GM18508 (cell line): ENCODE measurements around the gene KLHDC7B.

Source experiments
- ATAC-seq: cut with Tn5 transposase; IDR thresholded peaks from one replicate; pipeline ENCODE4 v1.9.1; 2021; ENCODE audit warnings: moderate number of reproducible peaks; ENCODE audit not compliant: insufficient read depth, unreplicated experiment

Gene KLHDC7B

DNA sequence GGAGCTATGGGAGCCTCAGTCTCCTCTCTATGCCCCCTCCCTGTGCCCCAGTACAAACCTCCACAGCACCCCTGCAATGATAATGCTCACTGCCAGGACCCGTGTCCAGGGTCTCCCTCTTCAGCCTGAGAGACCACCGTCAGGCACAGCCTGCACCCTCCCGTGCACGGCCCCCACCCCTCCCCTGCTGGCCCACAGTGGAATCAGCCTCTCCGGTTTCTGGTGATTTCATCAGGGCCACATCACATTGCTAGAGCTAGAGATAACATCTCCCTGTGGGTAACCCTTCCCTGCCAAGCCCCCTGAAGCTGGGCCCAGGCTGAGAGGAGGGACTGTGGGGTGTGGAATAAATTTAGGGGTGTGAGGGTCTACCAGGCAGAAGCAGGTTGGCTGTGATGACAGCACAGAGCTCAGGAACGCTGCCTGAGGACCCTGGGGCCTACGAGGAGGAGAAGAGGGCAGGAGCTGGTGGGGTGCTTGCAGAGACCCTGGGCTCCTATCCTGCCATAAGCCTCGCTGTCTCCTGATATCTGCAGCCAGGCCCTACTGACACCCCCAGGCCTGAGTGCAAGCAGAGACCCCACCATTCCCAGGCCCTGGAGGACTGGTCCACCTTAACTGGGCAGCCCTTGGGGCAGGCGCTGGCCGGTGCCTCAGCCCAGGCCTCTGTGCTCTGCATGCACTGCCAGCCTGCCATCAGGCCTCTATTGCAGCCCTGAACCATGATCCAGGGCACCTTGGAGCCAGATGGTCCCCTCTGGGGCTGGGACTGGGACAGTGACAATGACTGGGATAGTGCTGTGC lies at the start of gene KLHDC7B:
Gene KLHDC7B, plus strand, starts transcription at position 378 of the 804 bp plus-strand sequence. Its CDS starts 345 bp downstream, at position 723.
- no peak for ATAC-seq

DNA sequence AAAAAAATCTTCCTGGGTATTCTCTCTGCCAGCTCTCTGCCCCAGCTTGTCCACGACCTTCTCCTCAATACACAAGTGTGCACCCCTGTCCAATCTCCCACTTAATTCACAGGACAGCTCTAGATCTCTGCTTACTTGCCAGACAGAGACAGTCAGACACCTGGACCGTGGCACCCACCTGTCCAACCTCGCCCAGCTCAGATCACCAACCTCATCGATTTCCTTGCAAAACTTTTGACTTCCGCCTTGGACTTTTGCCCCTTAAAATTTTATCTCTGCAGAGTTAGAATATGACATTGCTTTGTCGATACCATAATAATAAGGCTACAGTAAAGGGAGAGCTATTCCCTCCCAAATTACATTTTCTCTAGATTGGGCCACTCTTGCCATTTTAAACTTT lies 48.6 kb upstream of the KLHDC7B start:
- ATAC-seq, result no peak

DNA sequence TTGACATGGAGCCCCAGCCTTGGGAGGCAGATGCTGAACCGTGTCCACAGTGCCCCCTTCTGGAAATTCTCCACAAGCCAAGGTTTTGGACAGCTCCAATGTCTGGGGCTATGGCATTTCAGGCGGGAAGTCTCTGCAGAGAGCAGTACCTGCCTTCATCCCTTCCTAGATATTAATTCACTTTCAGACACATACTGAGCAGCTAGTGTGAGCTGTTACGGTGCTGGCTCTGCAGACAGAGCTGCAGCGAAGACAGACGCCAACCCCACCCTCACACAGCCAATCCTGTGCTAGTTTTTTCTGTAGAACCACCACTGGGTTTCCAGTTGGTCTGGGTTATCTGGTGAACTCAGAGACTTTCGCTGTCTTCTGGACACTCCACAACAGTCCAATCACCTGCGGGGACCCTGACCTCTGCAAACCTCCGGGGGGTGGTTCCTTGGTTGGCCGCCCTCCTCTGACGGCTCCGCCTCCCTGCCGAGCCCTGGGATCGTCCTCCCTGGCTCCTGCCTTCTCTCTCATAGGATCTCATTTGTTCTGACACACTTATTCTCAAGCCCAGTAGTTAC lies 47.3 kb upstream of the KLHDC7B start:
- no peak for ATAC-seq

DNA sequence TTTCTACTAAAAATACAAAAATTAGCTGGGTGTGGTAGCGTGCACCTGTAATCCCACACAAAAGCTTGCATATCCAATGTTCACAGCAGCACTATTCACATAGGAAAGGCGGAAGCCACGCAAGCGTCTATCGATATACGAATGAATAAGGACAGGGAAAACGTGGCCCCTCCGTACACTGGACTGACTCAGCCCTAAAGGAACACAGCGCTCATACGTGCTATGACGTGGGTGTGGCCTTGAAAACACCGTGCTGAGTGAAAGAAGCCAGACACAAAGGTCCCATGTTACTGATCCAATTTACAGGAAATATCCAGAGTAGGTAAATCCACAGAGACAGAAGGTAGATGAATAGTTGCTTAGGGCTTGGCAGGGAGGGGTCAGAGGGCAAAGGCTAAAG lies 45.2 kb upstream of the KLHDC7B start:
- no peak for ATAC-seq

DNA sequence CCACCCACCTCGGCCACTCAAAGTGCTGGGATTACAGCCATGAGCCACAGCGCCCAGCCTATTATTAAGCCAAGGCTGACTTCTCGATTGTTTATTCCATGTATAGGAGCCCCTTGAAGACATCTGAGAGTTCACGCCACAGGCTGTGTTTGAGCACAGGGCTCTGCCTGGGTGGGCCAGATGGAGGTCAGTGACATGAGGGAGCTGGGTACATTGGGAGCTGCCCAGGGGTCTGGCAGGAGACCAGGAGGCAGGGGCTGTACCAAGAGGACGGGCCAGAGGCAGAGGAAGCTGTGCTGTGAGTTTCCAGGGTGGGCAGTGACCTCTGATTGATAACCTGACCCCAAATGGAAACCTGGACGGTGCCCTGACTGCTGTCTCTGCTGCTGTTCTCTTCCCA lies 43.6 kb upstream of the KLHDC7B start:
- ATAC-seq, result no peak

DNA sequence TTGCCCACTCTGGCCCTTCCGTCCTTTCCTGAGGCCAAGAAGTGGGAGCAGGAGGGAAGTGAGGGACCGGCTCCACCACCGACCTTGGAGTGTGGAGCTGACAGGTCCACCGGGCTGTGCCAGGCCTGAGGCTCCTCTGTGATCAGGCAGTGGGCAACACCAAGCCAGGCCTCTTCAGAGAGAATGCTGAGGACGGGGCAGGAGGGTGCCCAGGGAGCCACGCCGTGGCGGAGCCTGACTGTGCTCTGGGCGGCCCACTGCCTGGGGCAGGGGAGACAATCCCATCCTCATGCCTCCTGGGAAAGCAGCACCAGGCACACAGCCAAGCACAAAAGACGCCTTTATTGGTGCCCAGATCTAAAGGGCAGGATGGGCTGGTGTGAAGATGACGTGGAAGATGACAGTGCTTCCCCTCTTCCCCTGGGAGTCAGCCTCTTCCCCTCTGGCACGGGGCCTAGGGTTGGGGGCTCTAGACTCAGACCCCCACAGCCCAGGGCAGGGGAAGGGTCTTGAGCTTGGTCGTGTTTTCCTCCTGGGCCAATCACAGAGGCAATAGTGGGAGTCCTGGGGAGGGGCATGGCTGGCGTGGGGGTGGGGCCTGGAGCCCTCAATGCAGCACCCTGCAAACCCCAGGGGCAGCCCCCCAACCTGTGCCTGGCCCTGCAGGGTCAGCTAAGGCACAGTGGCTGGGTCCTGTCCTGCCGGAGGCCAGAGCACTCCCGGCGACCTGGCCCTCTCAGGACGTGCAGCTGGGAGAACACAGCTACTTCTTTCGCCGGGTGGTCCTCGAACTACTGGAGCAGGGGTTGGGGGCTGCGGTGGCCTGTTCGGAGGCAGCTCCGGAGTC lies 42.8 kb upstream of the KLHDC7B start:
- ATAC-seq, result no peak

DNA sequence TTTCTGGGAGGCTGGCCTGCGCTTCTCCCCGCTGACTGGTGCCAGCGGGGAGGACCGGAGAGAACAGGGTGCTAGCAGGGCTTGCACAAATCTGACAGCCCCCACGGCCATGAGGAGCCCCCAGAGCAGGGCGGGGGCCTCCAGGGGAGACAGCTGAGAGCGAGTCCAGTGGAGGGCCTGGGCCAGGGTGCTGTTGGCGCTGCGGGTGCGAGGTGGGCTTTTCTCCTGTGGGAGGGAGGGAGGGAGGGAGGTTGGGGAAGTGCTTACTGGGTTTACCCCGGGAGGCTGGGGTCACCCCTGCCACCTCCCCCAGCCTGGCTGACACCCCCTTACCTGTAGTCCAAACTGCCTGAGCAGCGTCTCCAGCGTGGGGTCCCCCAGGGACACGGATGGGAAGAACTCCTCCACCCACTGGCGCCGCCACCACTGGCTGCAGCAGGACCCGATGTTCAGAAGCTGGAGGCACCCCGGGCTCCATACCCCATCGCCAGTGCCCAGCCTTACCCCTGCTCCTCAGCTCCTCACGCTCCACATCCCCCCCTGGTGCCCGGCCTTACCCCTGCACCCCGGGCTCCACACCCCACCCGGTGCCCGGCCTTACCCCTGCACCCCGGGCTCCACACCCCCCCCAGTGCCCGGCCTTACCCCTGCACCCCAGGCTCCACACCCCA lies 42.1 kb upstream of the KLHDC7B start:
- no peak for ATAC-seq

DNA sequence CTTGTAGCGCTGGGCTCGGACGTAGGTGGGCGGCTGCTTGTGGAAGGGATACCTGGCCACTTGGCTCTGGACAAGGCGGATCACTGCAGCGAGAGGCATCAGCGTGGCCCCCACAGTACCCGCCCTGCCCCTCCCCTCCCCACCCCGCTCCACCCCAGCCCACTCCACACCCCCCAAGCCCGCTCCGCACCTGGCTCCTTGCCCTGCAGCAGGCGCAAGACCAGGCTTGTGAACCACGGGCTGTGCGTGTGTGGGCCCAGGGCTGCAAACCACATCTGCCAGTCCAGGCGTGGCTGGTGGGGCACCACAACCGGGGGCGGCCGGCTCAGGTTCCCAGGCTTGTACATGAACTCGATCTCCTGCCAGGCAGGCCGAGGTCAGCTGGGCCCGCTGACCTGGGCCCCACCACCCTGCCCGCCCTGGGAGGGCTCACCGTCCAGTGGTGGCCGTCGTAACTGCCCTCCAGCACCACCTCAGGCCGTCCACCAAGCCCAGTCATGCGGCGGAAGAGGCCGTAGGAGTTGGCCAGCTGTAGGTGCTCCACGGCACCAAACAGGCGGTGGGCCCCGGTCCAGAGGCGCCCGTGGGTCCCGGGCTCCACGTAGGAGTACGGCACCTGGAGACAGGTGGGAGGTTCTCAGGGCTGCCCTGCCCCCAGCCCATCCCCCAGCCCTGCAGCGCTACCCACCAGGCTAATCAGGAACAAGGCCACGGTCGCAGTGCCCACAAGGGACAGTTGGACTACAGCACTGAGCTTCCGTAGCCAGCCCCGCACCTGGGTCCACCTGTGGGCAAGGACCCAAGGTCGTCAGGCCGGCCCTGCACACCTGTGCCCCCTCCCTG lies 41.1 kb upstream of the KLHDC7B start:
- no peak for ATAC-seq

DNA sequence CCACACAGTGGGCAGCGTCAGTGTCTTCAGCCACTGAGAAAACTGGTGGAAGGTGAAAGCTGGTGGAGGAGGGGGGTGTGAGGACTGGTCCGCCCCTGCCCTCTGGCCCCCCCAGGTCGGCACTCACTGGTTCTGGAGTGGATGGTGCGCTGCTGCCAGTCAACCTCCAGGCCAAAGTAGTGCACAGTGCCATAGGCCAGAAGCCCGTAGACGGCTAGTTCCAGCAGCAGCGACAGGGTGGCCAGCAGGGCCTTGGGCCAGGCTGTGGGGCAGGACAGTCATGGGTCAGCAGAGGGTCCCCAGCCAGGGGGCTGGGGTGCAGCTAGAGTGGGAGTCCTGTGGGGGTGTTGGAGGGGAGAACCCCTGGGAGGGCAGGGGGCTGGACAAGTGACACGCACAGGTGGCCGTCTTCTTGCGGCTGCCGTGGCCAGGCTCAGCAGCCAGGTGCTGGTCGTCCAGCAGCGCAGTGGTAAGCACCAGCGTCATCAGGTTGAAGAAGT lies 40.4 kb upstream of the KLHDC7B start:
- ATAC-seq, result no peak

DNA sequence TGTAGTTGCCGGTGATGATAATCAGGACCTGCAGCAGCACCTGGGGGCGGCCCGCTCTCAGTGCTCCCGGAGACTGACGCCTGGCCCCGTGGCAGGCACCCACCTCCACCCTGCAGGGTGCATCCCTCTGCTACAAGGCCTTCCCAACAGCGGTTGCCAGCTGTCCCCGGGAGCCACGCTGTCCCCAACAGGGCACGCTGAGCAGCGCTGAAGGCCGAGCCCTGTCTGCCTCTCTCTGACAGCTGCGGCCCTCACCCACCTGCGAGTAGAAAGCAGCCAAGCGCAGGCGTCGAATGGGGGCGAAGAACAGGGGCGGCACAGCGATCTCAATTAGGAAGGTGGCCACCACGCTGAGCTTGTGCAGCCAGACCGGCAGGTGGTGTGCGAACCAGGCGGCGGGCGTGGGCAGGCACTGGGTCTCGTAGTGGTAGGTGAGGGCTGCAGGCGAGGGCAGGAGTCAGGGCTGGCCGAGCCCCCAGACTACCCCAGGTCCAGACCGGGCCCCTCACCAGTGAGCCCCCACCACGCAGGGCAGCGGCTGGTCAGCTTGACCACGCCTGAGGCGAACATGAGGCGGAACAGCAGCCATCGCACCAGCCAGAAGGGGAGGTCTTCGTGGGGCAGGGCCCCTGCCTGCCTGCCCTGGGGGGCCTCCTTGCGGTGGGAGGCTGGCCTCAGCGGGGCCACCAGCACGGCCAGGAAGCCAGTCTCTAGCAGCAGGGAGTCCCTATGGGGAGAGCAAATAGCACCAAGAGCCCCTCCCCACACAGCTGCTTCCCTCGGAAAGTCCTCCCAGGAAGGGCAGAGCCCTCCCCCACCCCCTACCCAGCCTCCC lies 39.7 kb upstream of the KLHDC7B start:
- no peak for ATAC-seq

DNA sequence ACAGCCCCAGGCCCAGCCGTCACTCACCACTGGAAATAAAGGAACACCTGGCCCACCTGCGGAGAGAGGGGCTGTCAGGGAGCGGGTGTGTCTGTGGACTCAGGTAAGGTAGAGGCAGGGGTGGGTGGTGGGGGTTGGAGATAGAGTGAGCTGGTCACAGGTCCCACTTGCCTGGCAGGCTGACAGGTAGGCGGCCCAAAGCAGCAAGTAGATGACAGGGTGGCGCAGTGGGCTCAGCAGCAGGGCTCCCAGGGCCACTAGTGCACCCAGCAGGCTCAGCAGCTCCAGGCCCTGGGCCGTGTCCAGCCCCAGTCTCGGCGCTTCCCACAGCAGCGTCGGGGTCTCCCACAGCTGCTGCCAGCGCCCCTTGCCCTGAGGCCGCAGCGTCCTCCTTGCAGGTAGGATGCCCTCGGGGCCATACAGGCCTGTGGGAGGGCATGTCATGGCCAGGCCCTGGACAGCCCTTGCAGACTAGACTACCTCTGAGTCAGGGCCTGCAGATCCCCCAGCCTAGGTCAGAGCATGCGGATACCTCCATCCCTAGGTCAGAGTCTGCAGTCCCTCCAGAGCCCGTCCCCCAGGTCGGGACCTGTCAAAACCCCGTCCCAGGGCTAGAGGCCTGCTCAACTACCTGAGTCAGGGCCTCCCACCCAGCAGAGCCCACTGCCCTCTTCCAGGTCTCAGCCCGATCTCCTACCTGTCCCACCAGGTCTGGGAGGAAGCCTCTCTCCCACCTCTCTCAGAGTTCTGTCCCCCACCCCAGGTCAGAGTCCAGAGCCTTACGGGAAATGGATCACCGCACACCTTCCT lies 38.9 kb upstream of the KLHDC7B start:
- no peak for ATAC-seq

DNA sequence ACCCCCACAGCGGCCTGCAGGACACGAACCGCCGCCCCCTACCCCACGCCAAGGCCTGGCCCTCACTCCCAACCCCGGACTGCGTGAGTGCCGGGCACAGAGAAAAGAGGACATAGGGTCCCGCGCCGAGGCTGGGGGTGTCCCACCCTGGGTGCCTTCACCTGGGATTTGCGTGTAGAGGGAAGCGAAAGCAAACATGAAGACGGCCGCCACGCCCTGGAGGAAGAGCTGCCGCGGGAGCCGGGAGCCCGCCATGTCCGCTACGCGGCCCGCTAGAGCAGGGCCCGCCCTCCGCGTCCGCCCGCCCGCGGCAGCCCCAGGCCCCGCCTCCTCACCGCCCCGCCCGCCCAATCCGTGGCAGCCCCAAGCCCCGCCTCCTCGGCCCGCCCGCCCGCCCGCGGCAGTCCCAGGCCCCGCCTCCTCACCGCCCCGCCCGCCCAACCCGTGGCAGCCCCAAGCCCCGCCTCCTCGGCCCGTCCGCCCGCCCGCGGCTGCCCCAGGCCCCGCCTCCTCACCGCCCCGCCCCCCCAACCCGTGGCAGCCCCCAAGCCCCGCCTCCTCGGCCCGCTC lies 38.2 kb upstream of the KLHDC7B start, which contains the start of gene LMF2:
Gene LMF2, minus strand, starts transcription at position 282 of the 570 bp plus-strand sequence. Its CDS starts 27 bp downstream, at position 255.
- no peak for ATAC-seq

DNA sequence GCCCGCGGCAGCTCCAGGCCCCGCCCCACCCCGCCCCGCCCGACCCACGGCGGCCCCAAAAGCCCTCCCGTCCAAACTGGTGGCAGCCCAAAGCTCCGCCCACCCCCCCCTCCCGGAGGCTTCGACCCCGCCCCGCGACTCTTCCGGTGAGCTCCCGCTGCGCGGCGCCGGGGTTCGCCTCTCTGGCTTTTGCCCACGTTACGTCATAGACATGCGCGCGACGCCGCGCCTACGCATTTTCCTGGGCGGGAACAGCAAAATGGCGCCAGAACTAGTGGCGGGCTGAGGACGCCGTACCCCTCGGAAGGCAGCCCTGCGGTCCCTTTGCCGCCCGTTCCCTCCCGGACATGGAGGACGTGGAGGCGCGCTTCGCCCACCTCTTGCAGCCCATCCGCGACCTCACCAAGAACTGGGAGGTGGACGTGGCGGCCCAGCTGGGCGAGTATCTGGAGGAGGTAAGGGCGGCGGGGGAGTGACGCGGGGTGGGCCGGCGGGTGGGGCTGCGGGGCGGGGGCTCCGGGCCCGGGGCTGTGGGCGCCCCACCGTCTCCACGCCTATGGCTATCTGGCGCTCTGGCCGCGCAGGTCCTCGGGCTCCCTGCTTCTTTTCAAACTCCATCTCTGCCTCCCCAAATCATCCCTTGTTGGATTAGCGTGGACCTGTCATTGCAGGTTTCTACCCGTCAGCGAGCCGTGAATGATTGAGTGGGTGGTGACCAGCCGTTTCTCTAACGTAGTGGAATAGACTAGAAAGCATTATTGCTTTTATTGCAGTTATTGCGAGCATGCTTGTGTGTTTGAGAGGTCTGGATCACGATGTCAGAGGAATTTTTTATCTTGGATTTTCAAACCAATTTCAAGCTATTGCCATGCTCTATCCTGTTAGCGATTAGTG lies 37.5 kb upstream of the KLHDC7B start, which contains the start of gene NCAPH2:
Gene NCAPH2, plus strand, starts transcription at position 234 of the 894 bp plus-strand sequence. Its CDS starts 114 bp downstream, at position 348.
- no peak for ATAC-seq

DNA sequence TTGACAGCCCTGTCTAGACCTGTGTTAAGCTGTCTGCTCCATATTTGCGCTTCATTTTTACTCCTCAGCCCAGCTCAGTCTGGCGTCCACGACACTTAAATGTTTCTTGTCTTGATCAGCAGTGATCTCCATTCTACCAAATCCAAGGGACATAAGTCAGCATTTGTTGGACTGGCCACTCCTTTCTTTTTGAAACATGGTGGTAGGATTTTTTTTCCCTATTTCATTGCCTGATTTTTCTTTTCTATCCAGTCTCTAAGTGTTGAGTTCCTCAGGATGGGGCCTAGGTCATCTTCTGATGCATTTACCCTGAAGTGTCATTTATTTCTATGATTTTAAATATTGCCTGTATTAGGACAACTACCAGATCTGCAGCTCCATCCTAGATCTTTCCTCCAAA lies 36.8 kb upstream of the KLHDC7B start:
- ATAC-seq, result no peak

DNA sequence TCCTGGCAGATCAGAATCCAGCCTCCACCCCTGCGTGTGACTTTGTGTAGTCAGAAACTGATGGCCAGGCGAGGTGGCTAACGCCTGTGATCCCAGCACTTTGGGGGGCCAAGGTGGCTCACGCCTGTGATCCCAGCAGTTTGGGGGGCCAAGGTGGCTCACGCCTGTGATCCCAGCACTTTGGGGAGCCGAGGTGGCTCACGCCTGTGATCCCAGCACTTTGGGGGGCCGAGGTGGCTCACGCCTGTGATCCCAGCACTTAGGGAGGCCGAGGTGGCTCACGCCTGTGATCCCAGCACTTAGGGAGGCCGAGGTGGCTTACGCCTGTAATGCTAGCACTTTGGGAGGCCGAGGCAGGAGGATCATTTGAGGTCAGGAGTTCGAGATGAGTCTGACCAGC lies 32.5 kb upstream of the KLHDC7B start:
- ATAC-seq, result no peak

DNA sequence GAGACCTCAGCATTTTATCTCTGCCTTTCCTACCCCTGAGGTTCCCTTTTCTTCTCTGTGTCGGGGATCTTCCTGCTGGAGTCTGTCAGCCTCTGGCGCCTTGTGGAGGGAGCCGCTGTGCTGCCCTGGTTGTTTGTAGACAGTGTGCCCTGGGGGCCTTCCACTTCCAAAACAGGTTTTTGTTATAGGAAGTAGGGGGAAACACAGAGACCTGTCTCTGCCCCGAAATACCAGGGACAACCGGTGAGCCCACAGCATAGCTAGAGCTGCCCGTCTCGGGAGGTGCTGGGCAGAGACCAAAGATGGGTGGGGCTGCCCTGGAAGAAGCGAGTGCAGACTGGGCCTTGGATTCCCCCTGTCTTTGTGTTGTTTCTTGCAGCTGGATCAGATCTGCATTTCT lies 29.6 kb upstream of the KLHDC7B start:
- ATAC-seq, result no peak
